NOMO-1 treated with dmso at 0.1 percent for 144 hours (cell line): Measurements from ENCODE around the gene ADRA2A.

Source experiments
- DNase-seq: peaks from one replicate; lab custom pipeline; 2025; ENCODE audit not compliant: unreplicated experiment; lab: John Stamatoyannopoulos, UW

The ADRA2A gene

DNA sequence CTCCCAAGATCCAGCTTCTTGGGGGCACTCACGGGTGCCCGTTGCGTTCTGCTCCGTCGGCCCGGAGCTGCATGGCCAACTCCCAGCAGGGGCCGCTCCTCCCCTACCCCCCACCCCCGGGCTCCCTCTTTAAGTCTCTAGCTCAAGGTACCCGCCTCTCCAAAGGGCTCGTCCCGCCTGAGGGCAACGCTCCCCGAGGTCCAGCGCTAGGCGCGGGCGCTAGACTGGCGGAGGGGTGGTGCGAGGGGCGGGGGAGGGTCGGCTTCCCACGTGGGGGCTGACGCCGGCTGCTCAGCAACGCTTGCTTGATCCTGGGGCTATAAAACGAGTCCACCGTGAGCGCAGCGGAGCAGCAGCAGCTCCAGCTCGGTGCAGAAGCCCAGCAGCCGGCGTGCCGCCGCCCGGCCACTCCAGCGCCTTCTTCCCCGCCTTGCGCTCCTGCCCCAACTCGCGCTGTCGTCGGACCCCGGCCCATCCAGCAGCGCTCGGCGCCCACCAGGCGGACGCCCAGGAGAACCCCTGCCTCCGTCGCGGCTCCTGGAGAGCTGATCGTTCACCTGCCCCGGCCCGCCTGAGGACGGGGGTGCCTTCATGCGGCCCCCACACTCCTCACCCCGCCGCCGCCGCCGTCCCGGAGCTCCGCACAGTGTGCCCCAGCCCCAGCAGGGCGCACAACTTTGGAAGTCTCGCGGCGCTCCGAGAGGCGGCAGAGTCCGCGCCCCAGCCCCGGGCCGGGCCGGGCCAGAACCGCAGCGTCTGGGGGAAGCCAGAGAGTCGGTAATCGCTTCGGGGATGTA lies at the start of gene ADRA2A:
Gene ADRA2A, plus strand, starts transcription at position 348 of the 797 bp plus-strand sequence. CDS start 968 bp downstream, outside the sequence.
- DNase-seq = no peak

DNA sequence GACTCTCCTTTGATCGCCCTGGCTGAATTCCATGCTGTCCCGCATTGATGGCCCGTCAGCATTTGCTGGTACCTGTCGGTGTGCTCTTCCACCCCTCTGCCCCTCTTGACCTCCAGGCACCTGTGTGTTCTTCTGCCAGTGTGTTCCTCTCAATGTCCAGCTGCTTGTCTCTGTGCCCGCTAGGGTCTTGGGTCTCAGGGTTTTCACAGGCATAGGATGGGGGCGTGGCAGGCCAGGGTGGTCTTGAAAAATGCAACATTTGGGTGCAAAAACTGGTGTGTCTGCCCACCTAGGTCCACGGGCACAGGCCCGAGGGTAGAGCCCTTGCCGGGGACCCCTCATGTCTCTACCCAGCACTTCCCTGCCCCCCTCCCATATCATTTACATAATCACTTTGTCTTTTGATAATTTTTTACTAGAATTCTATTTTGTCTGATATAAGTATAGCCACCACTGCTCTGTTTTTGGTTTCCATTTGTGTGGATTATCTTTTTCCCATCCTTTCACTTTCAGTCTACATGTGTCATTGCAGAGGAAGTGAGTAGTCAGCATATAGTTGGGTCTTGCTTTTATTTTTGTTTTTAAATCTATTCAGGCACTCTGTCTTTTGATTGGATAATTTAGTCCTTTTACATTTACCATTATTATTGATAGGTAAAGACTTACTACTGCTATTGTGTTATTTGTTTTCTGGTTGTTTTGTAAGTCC lies 46.6 kb upstream of the ADRA2A start:
- DNase-seq = no peak

DNA sequence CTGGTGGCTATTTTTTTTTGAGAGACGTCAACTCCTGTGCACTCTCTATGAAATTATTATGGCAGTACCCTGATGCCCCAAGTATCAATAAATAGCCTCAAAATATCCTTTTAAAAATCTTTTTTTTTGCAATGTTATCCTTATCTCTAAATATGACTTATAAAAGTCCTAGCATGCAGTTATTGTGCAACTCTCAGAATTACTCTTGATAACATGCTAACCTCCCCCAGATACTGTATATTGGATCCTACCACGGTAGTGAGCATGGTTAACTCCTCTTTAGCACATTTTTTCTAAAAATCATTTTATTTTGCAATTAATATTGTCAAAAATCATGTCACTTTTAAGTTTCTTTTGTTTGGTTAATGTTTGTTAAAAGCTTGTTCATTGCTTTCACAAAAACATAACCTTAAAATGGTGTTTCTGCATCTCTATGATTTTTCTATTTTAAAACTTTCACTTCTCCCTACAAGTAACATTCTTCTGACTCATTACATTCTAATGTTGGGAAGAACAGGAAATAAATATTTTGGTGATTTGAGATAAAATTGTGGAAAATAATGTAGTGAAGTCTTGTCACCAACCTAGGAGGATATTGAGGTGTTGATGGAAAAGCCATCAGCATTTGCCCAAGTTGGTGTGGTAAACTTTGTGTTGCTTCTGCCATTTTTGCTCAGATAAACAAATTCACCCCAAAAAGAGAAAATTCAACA lies 42.1 kb upstream of the ADRA2A start:
- no peak for DNase-seq

DNA sequence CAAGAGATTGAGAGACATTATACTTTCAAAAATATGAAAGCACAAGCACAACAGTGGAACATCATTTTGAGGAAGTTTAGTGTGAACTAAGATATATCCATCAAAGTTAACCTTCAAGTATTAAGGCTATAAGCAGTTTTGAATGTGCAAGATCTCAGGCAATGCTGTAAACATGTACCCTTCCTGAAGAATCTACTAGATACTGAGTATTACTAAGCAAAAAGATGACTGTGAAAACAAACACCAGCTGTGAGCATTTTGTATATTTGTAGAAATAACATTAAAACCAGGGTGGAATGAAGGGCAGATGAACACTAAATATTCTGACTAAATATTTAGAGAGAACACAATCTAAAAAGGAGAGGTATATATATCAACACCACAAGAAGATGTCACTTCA lies 41.3 kb upstream of the ADRA2A start:
- DNase-seq = no peak

DNA sequence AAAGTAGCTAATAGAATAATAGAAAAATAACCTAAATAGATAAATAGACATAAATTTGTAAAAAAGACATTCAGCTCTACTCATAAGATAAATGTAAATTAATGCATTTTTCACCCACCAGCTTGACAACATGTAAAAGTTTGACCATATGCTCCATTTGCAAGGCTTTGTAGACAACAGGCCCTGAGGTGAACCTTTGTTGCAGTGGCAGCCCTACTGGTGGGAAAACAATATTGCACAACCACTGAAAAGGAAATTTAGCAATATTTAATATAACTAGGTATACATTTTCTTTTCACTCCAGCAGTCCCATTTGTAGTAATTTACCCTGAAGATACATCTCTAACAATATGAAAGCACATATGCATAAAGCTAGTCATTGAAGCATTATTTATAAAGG lies 39.0 kb upstream of the ADRA2A start:
- DNase-seq = no peak

DNA sequence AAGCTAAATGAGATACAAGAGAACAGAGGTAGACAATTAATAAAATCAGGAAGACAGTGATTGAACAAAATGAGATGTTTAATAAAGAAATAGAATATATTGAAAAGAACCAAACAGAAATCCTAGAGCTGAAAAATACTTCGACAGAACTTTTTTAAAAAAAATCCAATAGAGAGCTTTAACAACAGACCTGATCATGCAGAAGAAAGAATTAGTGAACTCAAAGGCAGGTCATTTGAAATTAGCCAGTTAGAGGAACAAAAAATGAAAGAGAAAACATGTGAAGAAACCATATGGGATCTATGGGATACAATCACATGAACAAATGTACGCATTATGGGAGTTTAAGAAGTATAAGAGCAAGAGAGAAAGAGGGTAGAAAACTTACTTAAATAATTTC lies 37.3 kb upstream of the ADRA2A start:
- DNase-seq = no peak

DNA sequence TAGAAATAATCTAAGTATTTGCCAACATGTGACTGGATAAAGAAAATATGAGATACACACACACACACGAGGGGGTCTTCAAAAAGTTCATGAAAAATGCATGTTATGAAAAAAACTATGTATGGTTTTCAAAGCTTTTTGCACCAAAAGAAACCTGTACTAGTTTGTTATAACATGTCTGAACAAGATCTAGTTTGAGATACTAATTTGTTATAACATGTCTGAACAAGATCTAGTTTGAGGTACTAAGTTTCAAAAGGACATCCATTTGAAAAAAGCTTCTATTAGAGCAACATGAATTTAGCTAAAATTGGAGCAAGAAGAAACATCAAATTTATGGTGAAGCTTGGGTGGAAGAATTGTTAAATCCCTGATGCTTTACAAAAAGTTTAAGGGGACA lies 19.8 kb upstream of the ADRA2A start:
- DNase-seq = no peak

DNA sequence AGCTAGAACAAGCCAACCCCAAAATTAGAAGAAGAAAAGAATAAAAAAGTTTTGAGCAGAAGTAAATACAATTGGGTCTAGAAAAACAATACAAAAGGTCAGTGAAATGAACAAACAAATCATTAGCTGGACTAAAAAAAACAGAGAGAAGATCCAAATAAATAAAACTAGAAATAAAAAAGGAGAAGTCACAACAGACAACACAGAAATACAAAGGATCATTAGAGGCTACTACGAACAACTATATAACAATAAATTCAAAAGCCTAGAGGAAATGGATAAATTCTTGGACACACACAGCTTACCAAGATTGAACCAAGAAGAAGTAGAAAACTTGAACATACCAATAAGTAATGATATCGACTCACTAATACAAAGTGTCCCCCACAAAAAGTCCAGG lies 13.4 kb upstream of the ADRA2A start:
- DNase-seq = no peak

DNA sequence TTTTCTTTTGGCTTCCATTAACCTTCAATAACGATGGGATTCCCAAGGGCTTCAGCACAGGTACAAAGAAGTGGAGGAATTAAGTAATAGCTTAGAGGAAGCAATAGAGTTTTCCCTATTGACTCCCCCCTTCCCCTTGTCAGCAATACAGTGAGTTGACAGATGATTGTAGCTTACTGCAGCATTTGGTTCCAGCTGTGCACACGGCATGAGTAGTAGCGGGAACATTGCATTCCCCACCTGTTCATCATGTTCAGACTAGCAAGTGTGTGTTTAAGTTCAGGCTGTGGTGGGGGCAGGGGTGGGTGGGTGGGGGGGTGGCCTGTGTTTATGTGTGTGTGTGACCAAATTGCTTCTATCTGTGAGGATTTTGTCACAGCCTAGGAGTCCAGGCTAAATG lies 4.6 kb upstream of the ADRA2A start:
- DNase-seq = no peak

DNA sequence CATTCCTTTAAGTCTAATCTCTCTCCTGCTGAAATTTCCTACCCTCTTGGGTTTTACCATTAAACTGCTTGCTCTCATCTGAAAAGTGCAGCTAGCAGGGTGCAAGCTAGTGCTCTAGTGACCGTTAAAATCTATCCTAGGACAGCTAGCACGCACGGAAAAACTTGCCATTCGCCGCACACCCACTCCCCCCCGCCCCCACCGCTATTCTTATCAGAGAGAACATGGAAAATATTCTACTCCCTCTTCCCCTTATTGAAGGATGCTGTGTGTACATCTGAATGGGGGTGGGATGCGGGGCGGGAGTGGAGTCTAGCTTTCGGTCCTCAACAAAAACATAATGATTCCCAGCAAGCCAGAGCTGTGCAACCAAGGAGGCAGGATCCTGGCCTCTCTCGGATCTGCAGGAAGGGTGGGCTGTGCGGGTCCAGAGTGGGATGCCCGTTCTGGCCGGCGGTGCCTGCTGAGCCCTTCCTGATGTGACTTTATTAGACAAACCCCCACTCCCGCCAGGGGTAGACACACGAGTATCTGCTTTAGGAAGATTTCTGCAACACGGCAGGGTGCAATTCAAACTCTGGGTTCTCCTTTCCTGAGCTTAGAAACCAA lies 1.1 kb upstream of the ADRA2A start:
- DNase-seq = no peak

DNA sequence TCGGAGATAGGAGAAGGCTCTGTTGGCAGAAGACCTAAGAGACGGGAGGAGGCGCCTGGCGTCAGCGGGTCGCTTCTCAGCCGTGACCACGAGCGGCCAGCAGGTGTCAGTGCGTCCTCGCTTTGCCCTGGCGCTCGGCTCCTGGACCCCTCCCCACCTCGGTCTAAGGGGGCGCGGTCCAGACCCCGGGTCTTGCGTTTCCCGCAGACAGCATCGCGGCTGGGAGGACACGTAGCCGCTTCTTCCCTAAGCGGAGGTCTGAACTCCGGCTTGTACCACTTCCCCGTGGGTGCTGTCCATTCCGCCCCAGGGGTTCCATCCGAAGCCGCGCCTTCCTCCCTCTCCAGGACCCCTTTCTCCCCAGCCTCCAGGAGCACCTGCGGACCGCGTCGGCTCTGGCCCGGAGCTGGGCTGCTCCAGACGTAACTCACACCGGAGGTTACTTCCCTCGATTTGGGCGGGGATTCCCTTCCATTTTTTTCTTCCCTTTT lies 593 bp upstream of the ADRA2A start:
- DNase-seq = peak; percentile 31

DNA sequence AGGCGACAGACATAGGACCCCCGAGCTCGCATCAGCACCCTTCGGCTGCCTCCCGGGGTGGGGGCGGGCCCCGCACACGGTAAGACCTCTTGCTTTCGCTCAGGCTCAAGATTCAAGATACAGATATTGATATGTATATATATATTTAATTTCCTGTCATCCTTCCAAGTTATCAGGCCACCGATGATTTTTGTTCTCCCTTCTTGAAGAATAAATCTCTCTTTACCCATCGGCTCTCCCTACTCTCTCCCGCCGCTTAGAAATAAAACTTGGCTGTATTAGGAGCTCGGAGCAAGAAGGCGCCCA lies 603 bp downstream of the ADRA2A start:
- DNase-seq = no peak

DNA sequence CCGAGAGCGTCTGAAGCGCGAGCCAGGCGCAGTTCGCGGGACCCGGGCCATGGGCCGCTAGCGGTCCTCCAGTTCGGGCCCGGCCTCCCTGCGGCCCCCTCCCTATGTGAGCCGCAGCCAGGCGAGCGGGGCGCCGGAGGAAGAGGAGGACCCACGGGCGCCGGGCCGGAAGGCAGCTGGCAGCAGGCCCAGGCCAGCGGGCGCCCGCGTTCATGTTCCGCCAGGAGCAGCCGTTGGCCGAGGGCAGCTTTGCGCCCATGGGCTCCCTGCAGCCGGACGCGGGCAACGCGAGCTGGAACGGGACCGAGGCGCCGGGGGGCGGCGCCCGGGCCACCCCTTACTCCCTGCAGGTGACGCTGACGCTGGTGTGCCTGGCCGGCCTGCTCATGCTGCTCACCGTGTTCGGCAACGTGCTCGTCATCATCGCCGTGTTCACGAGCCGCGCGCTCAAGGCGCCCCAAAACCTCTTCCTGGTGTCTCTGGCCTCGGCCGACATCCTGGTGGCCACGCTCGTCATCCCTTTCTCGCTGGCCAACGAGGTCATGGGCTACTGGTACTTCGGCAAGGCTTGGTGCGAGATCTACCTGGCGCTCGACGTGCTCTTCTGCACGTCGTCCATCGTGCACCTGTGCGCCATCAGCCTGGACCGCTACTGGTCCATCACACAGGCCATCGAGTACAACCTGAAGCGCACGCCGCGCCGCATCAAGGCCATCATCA lies 1.1 kb downstream of the ADRA2A start:
- no peak for DNase-seq

DNA sequence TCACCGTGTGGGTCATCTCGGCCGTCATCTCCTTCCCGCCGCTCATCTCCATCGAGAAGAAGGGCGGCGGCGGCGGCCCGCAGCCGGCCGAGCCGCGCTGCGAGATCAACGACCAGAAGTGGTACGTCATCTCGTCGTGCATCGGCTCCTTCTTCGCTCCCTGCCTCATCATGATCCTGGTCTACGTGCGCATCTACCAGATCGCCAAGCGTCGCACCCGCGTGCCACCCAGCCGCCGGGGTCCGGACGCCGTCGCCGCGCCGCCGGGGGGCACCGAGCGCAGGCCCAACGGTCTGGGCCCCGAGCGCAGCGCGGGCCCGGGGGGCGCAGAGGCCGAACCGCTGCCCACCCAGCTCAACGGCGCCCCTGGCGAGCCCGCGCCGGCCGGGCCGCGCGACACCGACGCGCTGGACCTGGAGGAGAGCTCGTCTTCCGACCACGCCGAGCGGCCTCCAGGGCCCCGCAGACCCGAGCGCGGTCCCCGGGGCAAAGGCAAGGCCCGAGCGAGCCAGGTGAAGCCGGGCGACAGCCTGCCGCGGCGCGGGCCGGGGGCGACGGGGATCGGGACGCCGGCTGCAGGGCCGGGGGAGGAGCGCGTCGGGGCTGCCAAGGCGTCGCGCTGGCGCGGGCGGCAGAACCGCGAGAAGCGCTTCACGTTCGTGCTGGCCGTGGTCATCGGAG lies 1.8 kb downstream of the ADRA2A start:
- DNase-seq = no peak

DNA sequence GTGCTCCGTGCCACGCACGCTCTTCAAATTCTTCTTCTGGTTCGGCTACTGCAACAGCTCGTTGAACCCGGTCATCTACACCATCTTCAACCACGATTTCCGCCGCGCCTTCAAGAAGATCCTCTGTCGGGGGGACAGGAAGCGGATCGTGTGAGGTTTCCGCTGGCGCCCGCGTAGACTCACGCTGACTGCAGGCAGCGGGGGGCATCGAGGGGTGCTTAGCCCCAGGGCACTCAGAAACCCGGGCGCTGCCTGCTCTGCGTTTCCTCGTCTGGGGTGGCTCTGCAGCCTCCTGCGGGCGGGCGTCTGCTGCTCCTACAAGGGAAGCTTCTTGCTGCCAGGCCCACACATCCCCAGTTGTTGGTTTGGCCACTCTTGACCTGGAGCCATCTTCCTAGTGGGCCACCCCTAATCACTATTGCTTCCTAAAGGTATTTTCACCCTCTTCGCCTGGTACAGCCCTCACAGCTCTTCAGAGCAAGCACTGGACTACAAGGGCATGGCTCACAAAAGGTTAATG lies 2.5 kb downstream of the ADRA2A start:
- no peak for DNase-seq

DNA sequence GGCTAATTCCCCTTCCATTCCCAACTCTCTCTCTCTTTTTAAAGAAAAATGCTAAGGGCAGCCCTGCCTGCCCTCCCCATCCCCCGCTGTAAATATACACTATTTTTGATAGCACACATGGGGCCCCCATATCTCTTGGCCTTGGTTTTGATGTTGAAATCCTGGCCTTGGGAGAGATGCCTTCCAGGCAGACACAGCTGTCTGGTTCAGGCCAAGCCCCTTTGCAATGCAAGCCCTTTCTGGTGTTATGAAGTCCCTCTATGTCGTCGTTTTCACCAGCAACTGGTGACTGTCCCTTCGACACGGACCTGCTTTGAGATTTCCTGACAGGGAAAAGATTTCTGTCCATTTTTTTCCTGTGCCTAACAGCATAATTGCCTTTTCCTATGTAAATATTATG lies 3.0 kb downstream of the ADRA2A start:
- no peak for DNase-seq

DNA sequence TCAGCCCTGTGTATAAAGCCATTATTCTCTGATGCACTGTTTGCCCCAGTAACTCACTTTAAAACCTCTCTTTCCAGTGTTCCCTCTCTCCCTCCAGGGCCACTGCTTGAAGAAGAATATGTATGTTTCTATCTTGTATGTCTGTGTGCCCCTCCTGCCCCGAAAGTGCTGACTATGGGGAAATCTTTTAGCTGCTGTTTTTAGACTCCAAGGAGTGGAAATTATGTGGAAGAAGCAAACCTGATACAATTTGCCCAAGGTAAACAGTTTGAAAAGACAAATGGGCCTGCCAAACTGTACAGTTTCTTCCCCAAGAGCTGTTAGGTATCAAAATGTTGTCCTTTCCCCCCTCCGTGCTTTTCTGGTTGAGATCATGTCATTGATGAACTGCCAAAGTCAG lies 3.4 kb downstream of the ADRA2A start:
- DNase-seq = no peak

DNA sequence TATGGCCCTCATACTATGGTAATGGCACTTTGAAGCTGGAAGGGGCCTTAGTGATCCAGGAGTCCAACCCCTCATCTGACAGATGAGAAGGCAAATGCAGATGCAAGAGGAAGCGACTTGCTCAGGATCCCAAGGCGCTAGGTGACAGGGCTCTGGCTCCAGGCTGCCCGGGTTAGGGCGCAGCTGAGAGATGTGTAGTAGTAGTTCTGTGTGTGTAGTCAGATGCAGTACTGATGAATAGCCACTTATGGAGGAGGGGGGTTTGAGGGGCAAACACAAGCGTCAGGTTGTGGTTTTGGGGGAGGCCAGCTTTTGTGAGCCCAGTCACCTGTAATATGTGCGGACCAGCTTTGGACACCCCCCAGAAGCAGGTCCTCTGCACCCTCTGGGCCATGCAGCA lies 4.8 kb downstream of the ADRA2A start:
- no peak for DNase-seq

DNA sequence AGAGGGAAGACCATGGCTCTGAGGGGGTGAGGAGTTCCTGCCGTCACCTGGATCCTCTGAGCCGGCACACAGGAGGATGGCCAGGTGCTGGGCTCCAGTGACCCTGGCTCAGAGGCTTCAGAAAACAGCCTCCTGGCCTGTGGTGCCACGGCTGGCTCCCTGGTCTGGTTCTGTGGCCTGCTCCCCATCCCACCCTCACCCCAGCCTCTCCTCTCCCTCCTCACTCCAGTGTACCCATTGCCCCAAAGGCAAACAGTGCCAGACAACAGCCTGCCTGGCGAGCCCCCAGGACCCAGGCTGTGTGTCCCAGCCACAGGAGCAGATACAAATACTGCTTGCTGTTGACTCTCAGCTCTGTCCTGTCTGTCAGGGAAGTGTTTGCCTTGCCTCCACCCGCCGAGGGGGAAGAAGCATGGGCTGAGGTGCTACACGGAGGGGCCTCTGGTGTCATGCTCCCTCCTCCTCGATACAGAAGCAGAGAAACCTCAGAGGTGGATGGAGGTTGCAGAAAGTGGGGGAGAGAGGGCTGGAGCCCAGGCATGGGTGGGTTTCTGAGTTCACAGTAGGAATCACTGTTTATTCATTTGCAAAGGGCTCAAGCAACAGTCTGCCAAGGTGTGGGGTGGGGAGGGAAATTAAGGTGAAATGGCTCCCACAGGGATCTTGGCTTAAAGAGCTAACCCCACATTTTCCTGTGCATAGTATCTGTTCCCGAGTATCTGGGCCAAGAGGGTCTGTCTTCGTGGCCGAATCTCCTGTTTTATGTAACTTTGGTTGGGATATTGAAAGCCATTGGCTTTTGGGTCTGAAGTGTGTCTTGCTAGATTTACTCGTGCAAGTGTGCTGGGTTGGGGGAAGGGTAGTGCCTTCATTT lies 5.5 kb downstream of the ADRA2A start:
- no peak for DNase-seq
